ACHN (cell line): ENCODE data around the gene CCDC3.
"Not testable (repeated sequence)": the region's sequence is repeated elsewhere in the genome, so short reads cannot be mapped to it uniquely, and the experiment has no call there.

Experiments used
- DNase-seq: peaks from one replicate; pipeline ENCODE4 v3.0.0-alpha.2; 2015
- in situ Hi-C: cut with HindIII; loops from 2 replicates; pipeline ENCODE4 v1.10.0; 2017; ENCODE audit warnings: low sequenced_read_pairs, low pct_ligation_motif_present, low pct_unique_long_range_greater_than_20kb

The CCDC3 gene

GRCh38 chr10:13003759-13004158, 2.2 kb upstream of the CCDC3 start:
- in situ Hi-C loops, result no loop called here
- DNase-seq, result no peak

- DNase-seq, result no peak
- in situ Hi-C loops, result no loop called here
Measured at GRCh38 chr10:13003004-13003403, 1.5 kb upstream of the CCDC3 start.

- DNase-seq, result no peak
- in situ Hi-C loops, result no loop called here
Measured at GRCh38 chr10:13001887-13002212, 337 bp upstream of the CCDC3 start.

- DNase-seq, result no peak
- in situ Hi-C loops, result no loop called here
Measured at GRCh38 chr10:13000431-13000830, 1.1 kb downstream of the CCDC3 start.

- in situ Hi-C loops, result no loop called here
- DNase-seq, result no peak
Measured at GRCh38 chr10:12999849-13000248, 1.7 kb downstream of the CCDC3 start.

GRCh38 chr10:12995425-12995861, 6.1 kb downstream of the CCDC3 start:
- no peak for DNase-seq
- in situ Hi-C loops, result no loop called here

- no peak for DNase-seq
- in situ Hi-C loops, result no loop called here
Measured at GRCh38 chr10:12993595-12993994, 7.9 kb downstream of the CCDC3 start.

GRCh38 chr10:12985347-12985746, 16.2 kb downstream of the CCDC3 start:
- no peak for DNase-seq
- in situ Hi-C loops, result no loop called here

GRCh38 chr10:12984165-12984747, 17.3 kb downstream of the CCDC3 start:
- DNase-seq, result no peak
- in situ Hi-C loops, result no loop called here

GRCh38 chr10:12983568-12983967, 17.9 kb downstream of the CCDC3 start:
- in situ Hi-C loops, result not testable (repeated sequence)

GRCh38 chr10:12981570-12981969, 19.9 kb downstream of the CCDC3 start:
- in situ Hi-C loops, result no loop called here
- no peak for DNase-seq

More at GRCh38 chr10:12983568-12983967, 17.9 kb downstream of the CCDC3 start:
- DNase-seq, result not testable (repeated sequence)

- DNase-seq, result no peak
- in situ Hi-C loops, result no loop called here
Measured at GRCh38 chr10:12980713-12981306, 20.7 kb downstream of the CCDC3 start.

GRCh38 chr10:12980102-12980661, 21.3 kb downstream of the CCDC3 start:
- in situ Hi-C loops, result no loop called here
- DNase-seq, result no peak

- DNase-seq, result no peak
- in situ Hi-C loops, result no loop called here
Measured at GRCh38 chr10:12978891-12979290, 22.6 kb downstream of the CCDC3 start.

- no peak for DNase-seq
- in situ Hi-C loops, result no loop called here
Measured at GRCh38 chr10:12975906-12976305, 25.6 kb downstream of the CCDC3 start.

- DNase-seq, result peak; percentile 2
- in situ Hi-C loops, result no loop called here
Measured at GRCh38 chr10:12975266-12975665, 26.2 kb downstream of the CCDC3 start.

- no peak for DNase-seq
- in situ Hi-C loops, result no loop called here
Measured at GRCh38 chr10:12974491-12975199, 26.9 kb downstream of the CCDC3 start.

GRCh38 chr10:12974078-12974477, 27.4 kb downstream of the CCDC3 start:
- in situ Hi-C loops, result no loop called here

GRCh38 chr10:12973149-12973718, 28.3 kb downstream of the CCDC3 start:
- in situ Hi-C loops, result no loop called here
- no peak for DNase-seq

More at GRCh38 chr10:12974078-12974477, 27.4 kb downstream of the CCDC3 start:
- DNase-seq, result no peak
